Endothelial cell of umbilical vein (primary cell): ENCODE measurements around the gene NPM3.

Source experiments
- FOS ChIP-seq: IDR thresholded peaks from 2 replicates; pipeline ENCODE4 v1.6.1; 2011; ENCODE audit warnings: mild to moderate bottlenecking, low read length, moderate library complexity, borderline replicate concordance; ENCODE audit not compliant: insufficient read depth
- JUN ChIP-seq: IDR thresholded peaks from 2 replicates; pipeline ENCODE4 v1.6.1; 2011; ENCODE audit warnings: borderline replicate concordance, low read depth; ENCODE audit not compliant: insufficient read length, insufficient read depth
- POLR2A ChIP-seq: IDR thresholded peaks from 2 replicates; pipeline ENCODE4 v1.6.1; 2012; ENCODE audit warnings: low read depth, mild to moderate bottlenecking, control low read depth, low read length
- POLR2AphosphoS5 ChIP-seq: IDR thresholded peaks from 2 replicates; pipeline ENCODE4 v1.6.1; 2012; ENCODE audit warnings: low read depth, mild to moderate bottlenecking, control low read depth, low read length, moderate library complexity; ENCODE audit not compliant: insufficient read depth
- TF ChIP-seq, protein P1 (sequence below), 2 donors: IDR thresholded peaks; 1 replicate in 1 of 2; 2 replicates in 1 of 2; pipeline ENCODE4 v1.5.1; 2011; ENCODE audit warnings: low read length in 2 of 2, mild to moderate bottlenecking in 2 of 2, moderate library complexity in 2 of 2, control low read depth in 1 of 2, inconsistent platforms in 1 of 2, low read depth in 1 of 2; ENCODE audit not compliant: insufficient read depth in 1 of 2; ENCODE audit errors: extremely low read depth in 1 of 2
- TF ChIP-seq, protein P2 (sequence below): IDR thresholded peaks from 2 replicates; pipeline ENCODE4 v1.6.1; 2011; ENCODE audit not compliant: insufficient read depth, insufficient read length

DNA sequence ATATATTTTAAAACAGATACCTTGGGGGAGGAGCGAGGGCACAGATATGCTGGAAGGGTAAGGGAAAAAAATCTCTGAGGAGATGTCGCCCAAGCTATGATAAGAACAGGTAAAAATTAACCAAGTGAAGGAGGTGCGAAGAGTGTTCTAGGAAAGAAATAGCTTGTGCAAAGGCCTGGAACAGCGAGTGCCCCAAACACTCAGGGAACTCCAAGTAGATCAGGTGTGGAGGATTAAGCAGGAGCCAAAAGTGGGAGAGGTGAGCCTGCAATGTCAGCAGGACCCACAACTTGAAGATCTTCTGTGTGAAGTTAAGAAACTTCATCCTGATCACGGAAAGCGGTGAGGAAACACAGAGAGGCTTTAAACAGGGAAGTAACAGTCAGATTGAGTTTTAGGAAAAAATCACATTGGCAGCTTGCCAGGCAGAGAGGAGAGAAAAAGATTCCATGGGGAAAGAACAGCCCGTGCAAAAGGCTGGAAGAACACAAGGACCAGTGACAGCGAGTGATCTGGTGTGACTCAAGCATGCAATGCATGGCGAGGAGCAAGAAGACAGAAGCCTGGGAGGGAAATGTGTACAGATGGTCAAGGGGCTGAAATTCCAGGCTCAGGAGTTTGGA lies 38.1 kb downstream of the NPM3 start:
- TF ChIP-seq POLR2AphosphoS5 (no peak), POLR2A (no peak), FOS (no peak), JUN (no peak)
- TF ChIP-seq, protein P1, sequence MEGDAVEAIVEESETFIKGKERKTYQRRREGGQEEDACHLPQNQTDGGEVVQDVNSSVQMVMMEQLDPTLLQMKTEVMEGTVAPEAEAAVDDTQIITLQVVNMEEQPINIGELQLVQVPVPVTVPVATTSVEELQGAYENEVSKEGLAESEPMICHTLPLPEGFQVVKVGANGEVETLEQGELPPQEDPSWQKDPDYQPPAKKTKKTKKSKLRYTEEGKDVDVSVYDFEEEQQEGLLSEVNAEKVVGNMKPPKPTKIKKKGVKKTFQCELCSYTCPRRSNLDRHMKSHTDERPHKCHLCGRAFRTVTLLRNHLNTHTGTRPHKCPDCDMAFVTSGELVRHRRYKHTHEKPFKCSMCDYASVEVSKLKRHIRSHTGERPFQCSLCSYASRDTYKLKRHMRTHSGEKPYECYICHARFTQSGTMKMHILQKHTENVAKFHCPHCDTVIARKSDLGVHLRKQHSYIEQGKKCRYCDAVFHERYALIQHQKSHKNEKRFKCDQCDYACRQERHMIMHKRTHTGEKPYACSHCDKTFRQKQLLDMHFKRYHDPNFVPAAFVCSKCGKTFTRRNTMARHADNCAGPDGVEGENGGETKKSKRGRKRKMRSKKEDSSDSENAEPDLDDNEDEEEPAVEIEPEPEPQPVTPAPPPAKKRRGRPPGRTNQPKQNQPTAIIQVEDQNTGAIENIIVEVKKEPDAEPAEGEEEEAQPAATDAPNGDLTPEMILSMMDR (IDR thresholded peaks at IDR 0.05; ENCODE audit: extremely low read depth in 1 of 2, insufficient read depth in 1 of 2, low read depth in 1 of 2, low read length in 2 of 2) = no peak
- TF ChIP-seq, protein P2, sequence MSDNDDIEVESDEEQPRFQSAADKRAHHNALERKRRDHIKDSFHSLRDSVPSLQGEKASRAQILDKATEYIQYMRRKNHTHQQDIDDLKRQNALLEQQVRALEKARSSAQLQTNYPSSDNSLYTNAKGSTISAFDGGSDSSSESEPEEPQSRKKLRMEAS = no peak
